ENCODE data around the gene PGP.

PGP gene

GRCh38 chr16:2208308-2208707 lies 6.3 kb downstream of the PGP start:
- Histone ChIP-seq H3K27ac (ENCODE audit: low read length, poor library complexity, severe bottlenecking) (no peak overlapping the region), H3K14ac (ENCODE audit: low read length in 2 of 2) (no peak overlapping the region), H3K4me1 (ENCODE audit: control insufficient read depth, insufficient read depth, low read depth, low read length) (peaks cover 45% of the 10 kb centered on the region), H3K23ac (ENCODE audit: low read length in 2 of 2) (no peak overlapping the region), H2AK5ac (ENCODE audit: low read length, severe bottlenecking) (no peak overlapping the region), H3K4me2 (ENCODE audit: low read length, poor library complexity, severe bottlenecking) (no peak overlapping the region), H4K8ac (ENCODE audit: low read length) (no peak overlapping the region), H3K9ac (ENCODE audit: low read length) (no peak overlapping the region), H3K9me3 (ENCODE audit: control insufficient read depth, low read length) (no peaks in the 10 kb centered on the region), H3K4ac (ENCODE audit: low read depth in 1 of 2, low read length in 2 of 2) (no peak overlapping the region), H2BK15ac (ENCODE audit: low read depth, poor library complexity, severe bottlenecking) (no peak overlapping the region), H2AFZ (ENCODE audit: low read depth, low read length) (no peak overlapping the region), H3K36me3 (ENCODE audit: control insufficient read depth in 1 of 2, insufficient read depth in 2 of 2, low read depth in 1 of 2, low read length in 2 of 2) (peaks cover 31 to 67% of the 10 kb centered on the region in 2 experiments), H3K79me1 (replicated peaks; ENCODE audit: low read length, poor library complexity, severe bottlenecking) (peaks cover 38% of the 10 kb centered on the region), H2BK12ac (ENCODE audit: low read length in 2 of 2) (no peak overlapping the region), H3K4me3 (ENCODE audit: insufficient read depth in 1 of 2, low read depth in 1 of 2, low read length in 2 of 2) (no peak overlapping the region), H3K27me3 (ENCODE audit: control insufficient read depth in 1 of 2, insufficient read depth in 1 of 2, low read length in 2 of 2) (no peaks in the 10 kb centered on the region), H2BK120ac (ENCODE audit: low read depth, low read length) (no peak overlapping the region), H4K91ac (ENCODE audit: low read length) (no peak overlapping the region), H2BK5ac (ENCODE audit: low read depth, low read length, poor library complexity, severe bottlenecking) (no peak overlapping the region), H3K18ac (ENCODE audit: low read depth in 1 of 2, low read length in 2 of 2) (no peak overlapping the region)
- WGBS, result 96% methylated on average over 19 of the region's 23 CpGs
- DNase-seq, result no peak

- H4K91ac ChIP-seq (ENCODE audit: low read length), result no peak overlapping the region
- no peak overlapping the region for H2AK5ac ChIP-seq (ENCODE audit: low read length, severe bottlenecking)
- H2BK120ac ChIP-seq (ENCODE audit: low read depth, low read length), result no peak overlapping the region
- H3K9me3 ChIP-seq (ENCODE audit: control insufficient read depth, low read length), result no peaks in the 10 kb centered on the region
- H3K14ac ChIP-seq (ENCODE audit: low read length in 2 of 2), result no peak overlapping the region
- 96% methylated on average over 9 of the region's 9 CpGs for WGBS
- H3K4ac ChIP-seq (ENCODE audit: low read depth in 1 of 2, low read length in 2 of 2), result no peak overlapping the region
- no peak overlapping the region for H2BK12ac ChIP-seq (ENCODE audit: low read length in 2 of 2)
- no peak overlapping the region for H2BK5ac ChIP-seq (ENCODE audit: low read depth, low read length, poor library complexity, severe bottlenecking)
- H3K36me3 ChIP-seq (ENCODE audit: control insufficient read depth in 1 of 2, insufficient read depth in 2 of 2, low read depth in 1 of 2, low read length in 2 of 2), result peaks cover 31 to 66% of the 10 kb centered on the region in 2 experiments
- H4K8ac ChIP-seq (ENCODE audit: low read length), result no peak overlapping the region
- no peak overlapping the region for H3K4me3 ChIP-seq (ENCODE audit: insufficient read depth in 1 of 2, low read depth in 1 of 2, low read length in 2 of 2)
- H3K27me3 ChIP-seq (ENCODE audit: control insufficient read depth in 1 of 2, insufficient read depth in 1 of 2, low read length in 2 of 2), result no peaks in the 10 kb centered on the region
- H3K9ac ChIP-seq (ENCODE audit: low read length), result no peak overlapping the region
- no peak for DNase-seq
- H3K18ac ChIP-seq (ENCODE audit: low read depth in 1 of 2, low read length in 2 of 2), result no peak overlapping the region
- no peak overlapping the region for H3K23ac ChIP-seq (ENCODE audit: low read length in 2 of 2)
- H3K4me2 ChIP-seq (ENCODE audit: low read length, poor library complexity, severe bottlenecking), result no peak overlapping the region
- H3K27ac ChIP-seq (ENCODE audit: low read length, poor library complexity, severe bottlenecking), result no peak overlapping the region
- no peak overlapping the region for H2AFZ ChIP-seq (ENCODE audit: low read depth, low read length)
- H2BK15ac ChIP-seq (ENCODE audit: low read depth, poor library complexity, severe bottlenecking), result peak overlapping the region; percentile 49
- peaks cover 38% of the 10 kb centered on the region for H3K79me1 ChIP-seq (replicated peaks; ENCODE audit: low read length, poor library complexity, severe bottlenecking)
- peaks cover 41% of the 10 kb centered on the region for H3K4me1 ChIP-seq (ENCODE audit: control insufficient read depth, insufficient read depth, low read depth, low read length)
These were observed 6.8 kb downstream of the PGP start for GRCh38 chr16:2207872-2208271.

DNA sequence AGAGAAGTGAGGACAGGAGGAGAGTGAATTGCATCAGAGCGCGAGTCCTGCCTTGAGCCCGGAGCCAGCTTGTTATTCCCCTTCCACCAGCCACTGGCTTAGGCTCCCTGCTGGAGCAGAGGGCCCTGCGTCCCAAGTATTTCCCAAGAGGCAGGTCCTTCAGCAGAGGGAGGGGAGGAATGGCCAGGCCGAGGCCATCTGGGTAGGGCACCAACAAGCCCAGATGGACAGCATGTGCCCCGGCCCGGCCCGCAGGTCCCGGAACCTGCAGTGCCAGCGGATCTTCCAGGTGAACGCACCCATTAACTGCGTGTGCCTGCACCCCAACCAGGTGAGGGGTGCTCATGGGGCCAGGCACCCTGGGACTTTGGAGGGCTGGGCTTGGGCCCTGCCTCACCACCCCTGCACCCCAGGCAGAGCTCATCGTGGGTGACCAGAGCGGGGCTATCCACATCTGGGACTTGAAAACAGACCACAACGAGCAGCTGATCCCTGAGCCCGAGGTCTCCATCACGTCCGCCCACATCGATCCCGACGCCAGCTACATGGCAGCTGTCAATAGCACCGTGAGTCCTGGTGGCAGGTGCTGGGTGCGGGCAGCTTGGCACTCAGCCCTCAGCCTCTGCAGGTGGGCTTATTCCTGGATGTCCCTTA lies 7.7 kb downstream of the PGP start:
- Histone ChIP-seq H2BK5ac (ENCODE audit: low read depth, low read length, poor library complexity, severe bottlenecking) (no peak overlapping the region), H3K36me3 (ENCODE audit: control insufficient read depth in 1 of 2, insufficient read depth in 2 of 2, low read depth in 1 of 2, low read length in 2 of 2) (peaks cover 26 to 56% of the 10 kb centered on the region in 2 experiments), H2BK15ac (ENCODE audit: low read depth, poor library complexity, severe bottlenecking) (no peak overlapping the region), H3K4me1 (ENCODE audit: control insufficient read depth, insufficient read depth, low read depth, low read length) (peaks cover 31% of the 10 kb centered on the region), H3K27me3 (ENCODE audit: control insufficient read depth in 1 of 2, insufficient read depth in 1 of 2, low read length in 2 of 2) (no peaks in the 10 kb centered on the region), H4K91ac (ENCODE audit: low read length) (no peak overlapping the region), H3K4me2 (ENCODE audit: low read length, poor library complexity, severe bottlenecking) (no peak overlapping the region), H3K4me3 (ENCODE audit: insufficient read depth in 1 of 2, low read depth in 1 of 2, low read length in 2 of 2) (peak overlapping the region in 1 of 2 experiments; percentile 94), H3K18ac (ENCODE audit: low read depth in 1 of 2, low read length in 2 of 2) (no peak overlapping the region), H2AK5ac (ENCODE audit: low read length, severe bottlenecking) (no peak overlapping the region), H2AFZ (ENCODE audit: low read depth, low read length) (no peak overlapping the region), H3K23ac (ENCODE audit: low read length in 2 of 2) (no peak overlapping the region), H4K8ac (ENCODE audit: low read length) (peak overlapping the region; percentile 41), H3K79me1 (replicated peaks; ENCODE audit: low read length, poor library complexity, severe bottlenecking) (peaks cover 30% of the 10 kb centered on the region), H3K4ac (ENCODE audit: low read depth in 1 of 2, low read length in 2 of 2) (no peak overlapping the region), H2BK12ac (ENCODE audit: low read length in 2 of 2) (no peak overlapping the region), H3K9ac (ENCODE audit: low read length) (peak overlapping the region; percentile 22), H3K27ac (ENCODE audit: low read length, poor library complexity, severe bottlenecking) (no peak overlapping the region), H2BK120ac (ENCODE audit: low read depth, low read length) (no peak overlapping the region), H3K14ac (ENCODE audit: low read length in 2 of 2) (no peak overlapping the region), H3K9me3 (ENCODE audit: control insufficient read depth, low read length) (no peaks in the 10 kb centered on the region)
- no peak for DNase-seq
- WGBS, result 96% methylated on average over 23 of the region's 23 CpGs

- peak overlapping the region; percentile 97 for H4K91ac ChIP-seq (ENCODE audit: low read length)
- no peak overlapping the region for H2AFZ ChIP-seq (ENCODE audit: low read depth, low read length)
- peaks cover 26 to 52% of the 10 kb centered on the region in 2 experiments for H3K36me3 ChIP-seq (ENCODE audit: control insufficient read depth in 1 of 2, insufficient read depth in 2 of 2, low read depth in 1 of 2, low read length in 2 of 2)
- peak overlapping the region; percentile 85 to 96 for H3K18ac ChIP-seq (ENCODE audit: low read depth in 1 of 2, low read length in 2 of 2)
- no peak overlapping the region for H2BK120ac ChIP-seq (ENCODE audit: low read depth, low read length)
- peak overlapping the region; percentile 97 for H3K9ac ChIP-seq (ENCODE audit: low read length)
- no peak for DNase-seq
- H3K9me3 ChIP-seq (ENCODE audit: control insufficient read depth, low read length), result no peaks in the 10 kb centered on the region
- peaks cover 27% of the 10 kb centered on the region for H3K4me1 ChIP-seq (ENCODE audit: control insufficient read depth, insufficient read depth, low read depth, low read length)
- H2AK5ac ChIP-seq (ENCODE audit: low read length, severe bottlenecking), result peak overlapping the region; percentile 39
- no peak overlapping the region for H3K27ac ChIP-seq (ENCODE audit: low read length, poor library complexity, severe bottlenecking)
- WGBS, result 90% methylated on average over 18 of the region's 18 CpGs
- peak overlapping the region; percentile 41 for H4K8ac ChIP-seq (ENCODE audit: low read length)
- H3K27me3 ChIP-seq (ENCODE audit: control insufficient read depth in 1 of 2, insufficient read depth in 1 of 2, low read length in 2 of 2), result no peaks in the 10 kb centered on the region
- peak overlapping the region in 1 of 2 experiments; percentile 97 for H3K14ac ChIP-seq (ENCODE audit: low read length in 2 of 2)
- H3K4me2 ChIP-seq (ENCODE audit: low read length, poor library complexity, severe bottlenecking), result peak overlapping the region; percentile 96
- H2BK5ac ChIP-seq (ENCODE audit: low read depth, low read length, poor library complexity, severe bottlenecking), result no peak overlapping the region
- H3K4me3 ChIP-seq (ENCODE audit: insufficient read depth in 1 of 2, low read depth in 1 of 2, low read length in 2 of 2), result peak overlapping the region; percentile 92 to 94
- peak overlapping the region; percentile 96 to 99 for H3K4ac ChIP-seq (ENCODE audit: low read depth in 1 of 2, low read length in 2 of 2)
- H2BK15ac ChIP-seq (ENCODE audit: low read depth, poor library complexity, severe bottlenecking), result no peak overlapping the region
- H2BK12ac ChIP-seq (ENCODE audit: low read length in 2 of 2), result peak overlapping the region in 1 of 2 experiments; percentile 94
- peaks cover 26% of the 10 kb centered on the region for H3K79me1 ChIP-seq (replicated peaks; ENCODE audit: low read length, poor library complexity, severe bottlenecking)
- H3K23ac ChIP-seq (ENCODE audit: low read length in 2 of 2), result peak overlapping the region in 1 of 2 experiments; percentile 16
These were observed 8.2 kb downstream of the PGP start for GRCh38 chr16:2206420-2206779.

All from mesenchymal stem cell (in vitro differentiated cells and primary cell).